GM19452 (cell line): ENCODE data around the gene THYN1.

Experiments
- ATAC-seq: cut with Tn5 transposase; IDR thresholded peaks from one replicate; pipeline ENCODE4 v1.9.1; 2021; ENCODE audit not compliant: unreplicated experiment

THYN1 gene

GRCh38 chr11:134250675-134251074, 2.5 kb downstream of the THYN1 start:
- ATAC-seq: no peak

- no peak for ATAC-seq
Observed at GRCh38 chr11:134250246-134250645, 2.9 kb downstream of the THYN1 start.

GRCh38 chr11:134248910-134249480, 4.2 kb downstream of the THYN1 start:
- no peak for ATAC-seq

GRCh38 chr11:134246678-134247077, 6.5 kb downstream of the THYN1 start:
- no peak for ATAC-seq

GRCh38 chr11:134246100-134246499, 7.1 kb downstream of the THYN1 start:
- ATAC-seq: no peak

GRCh38 chr11:134245434-134245833, 7.7 kb downstream of the THYN1 start:
- no peak for ATAC-seq

- ATAC-seq: peak; percentile 80
Observed at GRCh38 chr11:134244593-134244992, 8.6 kb downstream of the THYN1 start.

- no peak for ATAC-seq
Observed at GRCh38 chr11:134243913-134244312, 9.2 kb downstream of the THYN1 start.

GRCh38 chr11:134242376-134242775, 10.8 kb downstream of the THYN1 start:
- ATAC-seq: no peak

- ATAC-seq: no peak
Observed at GRCh38 chr11:134240592-134240991, 12.6 kb downstream of the THYN1 start.

- ATAC-seq: no peak
Observed at GRCh38 chr11:134238956-134239355, 14.2 kb downstream of the THYN1 start.

- no peak for ATAC-seq
Observed at GRCh38 chr11:134237557-134237922, 15.6 kb downstream of the THYN1 start.

GRCh38 chr11:134236834-134237556, 16.2 kb downstream of the THYN1 start:
- no peak for ATAC-seq

- ATAC-seq: no peak
Observed at GRCh38 chr11:134235399-134235798, 17.8 kb downstream of the THYN1 start.

GRCh38 chr11:134233729-134234179, 19.4 kb downstream of the THYN1 start:
- ATAC-seq: no peak

- ATAC-seq: peak; percentile 35
Observed at GRCh38 chr11:134231958-134232659, 21.0 kb downstream of the THYN1 start.

- ATAC-seq: no peak
Observed at GRCh38 chr11:134230339-134230738, 22.8 kb downstream of the THYN1 start.

GRCh38 chr11:134229126-134229790, 23.9 kb downstream of the THYN1 start:
- ATAC-seq: no peak

- ATAC-seq: peak; percentile 48
Observed at GRCh38 chr11:134228625-134229024, 24.5 kb downstream of the THYN1 start.

GRCh38 chr11:134226806-134227325, 26.3 kb downstream of the THYN1 start:
- no peak for ATAC-seq
